ENCODE results near the gene MUC2.

MUC2 gene

GRCh38 chr11:1030556-1030955 is 44.1 kb upstream of the MUC2 start:
- Histone ChIP-seq H3K27me3 (ENCODE audit: control insufficient read depth, insufficient read depth, low read length) (no peaks in the 10 kb centered on the region), H3K9me3 (ENCODE audit: control insufficient read depth, insufficient read depth, low read depth, low read length) (no peaks in the 10 kb centered on the region), H3K27ac (ENCODE audit: low read depth, low read length) (no peak overlapping the region), H3K36me3 (ENCODE audit: control insufficient read depth, insufficient read depth, low read length) (no peaks in the 10 kb centered on the region), H3K4me3 (ENCODE audit: low read depth, low read length) (no peak overlapping the region), H3K9ac (ENCODE audit: low read length) (no peak overlapping the region), H3K4me1 (ENCODE audit: control insufficient read depth, insufficient read depth, low read length) (no peaks in the 10 kb centered on the region)

DNA sequence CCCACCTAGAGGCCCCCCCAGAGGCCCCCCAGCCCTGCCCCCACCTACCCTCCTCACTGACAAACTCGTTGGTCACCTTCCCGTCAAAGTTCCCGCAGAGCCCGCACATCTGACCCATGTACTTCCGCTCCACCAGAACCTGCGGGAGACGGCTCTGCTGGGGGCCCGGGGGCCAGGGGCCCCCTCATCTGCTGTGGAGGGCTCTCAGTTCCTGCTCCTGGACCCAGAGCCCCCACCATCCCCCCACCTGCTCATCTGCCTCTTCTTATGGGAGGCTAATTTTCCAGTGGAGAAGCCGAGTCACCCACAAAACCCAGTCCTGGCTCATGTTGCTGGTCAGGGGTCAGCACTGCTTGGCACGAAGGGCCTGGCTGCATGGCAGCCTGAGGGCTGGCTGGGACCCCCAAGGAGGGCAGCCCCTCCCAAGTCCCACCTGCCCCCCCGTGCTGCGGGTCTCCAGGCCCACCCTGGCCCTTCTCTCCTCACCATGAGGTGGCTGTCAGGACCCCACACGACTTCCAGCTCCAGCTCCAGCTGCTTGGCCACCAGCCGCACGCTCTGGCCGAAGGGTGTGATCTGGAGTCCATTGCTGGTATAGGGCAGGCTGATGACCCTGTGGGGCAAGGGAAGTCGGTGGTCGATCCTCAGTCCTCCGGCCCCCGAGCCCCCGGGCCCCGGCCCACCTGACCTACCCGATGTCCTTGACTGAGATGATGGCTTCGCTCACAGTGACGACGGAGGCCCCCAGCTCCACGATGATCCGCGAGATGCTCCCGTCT is 43.4 kb upstream of the MUC2 start:
- no peaks in the 10 kb centered on the region for H3K9me3 ChIP-seq (ENCODE audit: control insufficient read depth, insufficient read depth, low read depth, low read length)
- H3K36me3 ChIP-seq (ENCODE audit: control insufficient read depth, insufficient read depth, low read length) = no peaks in the 10 kb centered on the region
- H3K27me3 ChIP-seq (ENCODE audit: control insufficient read depth, insufficient read depth, low read length) = no peaks in the 10 kb centered on the region
- H3K4me3 ChIP-seq (ENCODE audit: low read depth, low read length) = no peak overlapping the region
- no peak overlapping the region for H3K27ac ChIP-seq (ENCODE audit: low read depth, low read length)
- no peaks in the 10 kb centered on the region for H3K4me1 ChIP-seq (ENCODE audit: control insufficient read depth, insufficient read depth, low read length)
- no peak overlapping the region for H3K9ac ChIP-seq (ENCODE audit: low read length)

DNA sequence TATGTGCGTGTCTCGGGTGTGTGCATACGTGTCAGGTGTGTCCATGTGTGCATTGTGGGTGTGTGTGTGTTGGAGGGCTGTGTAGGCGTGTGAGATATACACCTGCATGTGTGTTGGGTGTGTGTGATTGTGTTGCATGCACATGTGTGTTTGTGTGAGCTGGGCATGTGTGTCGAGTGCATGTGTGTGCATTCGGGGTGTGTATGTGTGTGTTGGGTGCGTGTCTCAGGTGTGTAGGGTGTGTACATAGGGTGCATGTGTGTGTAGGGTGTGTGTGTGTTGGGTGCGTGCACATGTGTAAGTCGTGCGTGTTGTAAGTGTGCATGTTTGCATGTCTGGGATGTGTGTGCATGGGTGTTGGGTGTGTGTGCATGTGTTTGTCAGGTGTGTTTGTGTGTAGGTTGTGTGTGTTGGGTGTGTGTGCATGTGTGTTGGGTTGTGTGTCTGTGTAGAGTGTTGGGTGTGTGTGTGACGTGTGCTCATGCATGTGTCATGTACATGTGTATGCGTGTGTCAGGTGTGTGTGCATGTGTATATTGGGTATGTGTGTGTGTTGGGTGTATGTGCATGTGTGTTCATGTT is 42.3 kb upstream of the MUC2 start:
- Histone ChIP-seq H3K9me3 (ENCODE audit: control insufficient read depth, insufficient read depth, low read depth, low read length) (no peaks in the 10 kb centered on the region), H3K27me3 (ENCODE audit: control insufficient read depth, insufficient read depth, low read length) (no peaks in the 10 kb centered on the region)

GRCh38 chr11:1033016-1033798 is 41.5 kb upstream of the MUC2 start:
- Histone ChIP-seq H3K9ac (ENCODE audit: low read length) (no peak overlapping the region), H3K36me3 (ENCODE audit: control insufficient read depth, insufficient read depth, low read length) (no peaks in the 10 kb centered on the region), H3K4me1 (ENCODE audit: control insufficient read depth, insufficient read depth, low read length) (no peaks in the 10 kb centered on the region), H3K4me3 (ENCODE audit: low read depth, low read length) (no peak overlapping the region), H3K27me3 (ENCODE audit: control insufficient read depth, insufficient read depth, low read length) (no peaks in the 10 kb centered on the region), H3K9me3 (ENCODE audit: control insufficient read depth, insufficient read depth, low read depth, low read length) (no peaks in the 10 kb centered on the region), H3K27ac (ENCODE audit: low read depth, low read length) (no peak overlapping the region)

More for the DNA sequence above, 42.3 kb upstream of the MUC2 start:
- no peak overlapping the region for H3K4me3 ChIP-seq (ENCODE audit: low read depth, low read length)
- H3K4me1 ChIP-seq (ENCODE audit: control insufficient read depth, insufficient read depth, low read length) = no peaks in the 10 kb centered on the region
- no peak overlapping the region for H3K9ac ChIP-seq (ENCODE audit: low read length)
- no peak overlapping the region for H3K27ac ChIP-seq (ENCODE audit: low read depth, low read length)
- H3K36me3 ChIP-seq (ENCODE audit: control insufficient read depth, insufficient read depth, low read length) = no peaks in the 10 kb centered on the region

GRCh38 chr11:1034001-1034400 is 40.7 kb upstream of the MUC2 start:
- Histone ChIP-seq H3K4me3 (ENCODE audit: low read depth, low read length) (no peak overlapping the region), H3K27me3 (ENCODE audit: control insufficient read depth, insufficient read depth, low read length) (no peaks in the 10 kb centered on the region), H3K9ac (ENCODE audit: low read length) (no peak overlapping the region), H3K36me3 (ENCODE audit: control insufficient read depth, insufficient read depth, low read length) (no peaks in the 10 kb centered on the region), H3K9me3 (ENCODE audit: control insufficient read depth, insufficient read depth, low read depth, low read length) (no peaks in the 10 kb centered on the region), H3K27ac (ENCODE audit: low read depth, low read length) (no peak overlapping the region), H3K4me1 (ENCODE audit: control insufficient read depth, insufficient read depth, low read length) (no peaks in the 10 kb centered on the region)

- H3K4me1 ChIP-seq (ENCODE audit: control insufficient read depth, insufficient read depth, low read length) = no peaks in the 10 kb centered on the region
- H3K4me3 ChIP-seq (ENCODE audit: low read depth, low read length) = no peak overlapping the region
- no peak overlapping the region for H3K9ac ChIP-seq (ENCODE audit: low read length)
- no peaks in the 10 kb centered on the region for H3K9me3 ChIP-seq (ENCODE audit: control insufficient read depth, insufficient read depth, low read depth, low read length)
- no peak overlapping the region for H3K27ac ChIP-seq (ENCODE audit: low read depth, low read length)
- no peaks in the 10 kb centered on the region for H3K27me3 ChIP-seq (ENCODE audit: control insufficient read depth, insufficient read depth, low read length)
- H3K36me3 ChIP-seq (ENCODE audit: control insufficient read depth, insufficient read depth, low read length) = no peaks in the 10 kb centered on the region
Observed at GRCh38 chr11:1034456-1035295, 40.0 kb upstream of the MUC2 start.

DNA sequence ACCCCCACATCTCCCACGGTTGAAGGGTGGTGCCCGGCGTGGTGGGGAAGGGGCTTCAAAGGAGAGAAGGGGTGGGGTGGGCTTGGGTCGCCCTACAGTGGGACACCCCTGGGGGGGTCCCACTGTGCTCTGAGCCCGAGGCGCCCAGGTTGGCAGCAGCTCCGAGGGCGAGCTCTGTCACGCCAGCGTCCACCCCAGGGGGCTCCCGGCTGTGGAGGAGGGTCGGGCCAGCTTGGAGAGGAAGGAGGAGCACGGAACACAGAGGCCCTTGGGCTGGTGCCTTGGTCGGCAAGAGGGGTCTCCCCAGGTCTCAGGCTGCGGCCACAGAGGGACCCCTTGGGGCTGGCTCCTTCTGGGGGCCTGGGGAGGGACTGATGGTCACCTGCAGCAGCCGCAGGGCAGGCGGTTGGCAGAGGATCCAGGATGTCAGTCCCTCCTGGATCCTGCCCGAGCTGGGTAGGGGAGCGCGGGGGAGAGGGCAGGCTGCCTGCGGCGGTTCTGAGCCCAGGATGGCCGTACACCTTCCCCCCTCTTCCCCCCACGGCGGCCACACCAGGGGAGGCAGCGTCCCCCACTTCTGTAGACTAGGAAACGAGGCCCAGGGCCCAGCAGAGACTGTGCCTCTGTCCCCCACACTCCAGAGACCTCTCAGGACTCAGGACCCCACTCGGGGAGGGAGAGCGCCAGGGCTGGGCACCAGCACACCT is 38.9 kb upstream of the MUC2 start:
- H3K9ac ChIP-seq (ENCODE audit: low read length) = no peak overlapping the region
- H3K9me3 ChIP-seq (ENCODE audit: control insufficient read depth, insufficient read depth, low read depth, low read length) = no peaks in the 10 kb centered on the region
- H3K4me1 ChIP-seq (ENCODE audit: control insufficient read depth, insufficient read depth, low read length) = no peaks in the 10 kb centered on the region
- H3K4me3 ChIP-seq (ENCODE audit: low read depth, low read length) = no peak overlapping the region
- H3K27ac ChIP-seq (ENCODE audit: low read depth, low read length) = no peak overlapping the region
- H3K27me3 ChIP-seq (ENCODE audit: control insufficient read depth, insufficient read depth, low read length) = no peaks in the 10 kb centered on the region
- H3K36me3 ChIP-seq (ENCODE audit: control insufficient read depth, insufficient read depth, low read length) = no peaks in the 10 kb centered on the region

- no peaks in the 10 kb centered on the region for H3K4me1 ChIP-seq (ENCODE audit: control insufficient read depth, insufficient read depth, low read length)
- no peak within 1 kb of the TSS for H3K9ac ChIP-seq (ENCODE audit: low read length)
- 0 out of 2 replicates have a peak within 1 kb of the TSS, but pooled peaks have one; percentile 18 for H3K27ac ChIP-seq (ENCODE audit: low read depth, low read length)
- H3K36me3 ChIP-seq (ENCODE audit: control insufficient read depth, insufficient read depth, low read length) = no peaks in the 10 kb centered on the region
- H3K9me3 ChIP-seq (ENCODE audit: control insufficient read depth, insufficient read depth, low read depth, low read length) = no peaks in the 10 kb centered on the region
- no peak within 1 kb of the TSS for H3K4me3 ChIP-seq (ENCODE audit: low read depth, low read length)
- no peaks in the 10 kb centered on the region for H3K27me3 ChIP-seq (ENCODE audit: control insufficient read depth, insufficient read depth, low read length)
Observed at GRCh38 chr11:1036303-1036923, 38.3 kb upstream of the MUC2 start, which contains the start of gene MUC6. Gene MUC6 (minus strand): TSS chr11:1036718. CDS start chr11:1036655, 63 bp downstream.

DNA sequence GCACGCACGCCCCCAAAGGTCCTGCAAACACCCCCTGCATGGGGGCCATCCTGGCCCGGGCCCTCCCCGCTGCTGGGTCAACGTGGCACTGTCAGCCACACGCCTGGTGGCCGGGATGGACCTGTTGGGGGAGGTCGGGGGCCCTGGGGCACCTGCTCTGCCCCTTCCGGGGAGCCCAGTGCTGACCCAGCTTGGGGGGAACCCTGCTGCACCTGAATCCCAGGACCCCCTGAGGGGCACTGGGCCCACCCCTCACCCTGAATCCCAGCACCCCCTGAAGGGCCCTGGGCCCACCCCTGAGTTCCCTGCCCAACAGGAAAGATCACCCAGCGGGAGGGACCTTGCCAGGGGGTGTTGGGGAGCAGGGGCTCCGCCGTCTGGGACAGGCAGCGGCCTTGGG is 37.7 kb upstream of the MUC2 start:
- no peaks in the 10 kb centered on the region for H3K4me1 ChIP-seq (ENCODE audit: control insufficient read depth, insufficient read depth, low read length)
- H3K9me3 ChIP-seq (ENCODE audit: control insufficient read depth, insufficient read depth, low read depth, low read length) = no peaks in the 10 kb centered on the region
- H3K4me3 ChIP-seq (ENCODE audit: low read depth, low read length) = no peak overlapping the region
- 0 out of 2 replicates have a peak overlapping the region, but pooled peaks have one; percentile 18 for H3K27ac ChIP-seq (ENCODE audit: low read depth, low read length)
- H3K27me3 ChIP-seq (ENCODE audit: control insufficient read depth, insufficient read depth, low read length) = no peaks in the 10 kb centered on the region
- H3K36me3 ChIP-seq (ENCODE audit: control insufficient read depth, insufficient read depth, low read length) = no peaks in the 10 kb centered on the region
- H3K9ac ChIP-seq (ENCODE audit: low read length) = no peak overlapping the region
